Measurements from ENCODE around the gene LY6G6F. TPM values are rescaled to one million over a fixed set of nuclear protein-coding genes. Genes with fewer than 3 reads are reported as not detected.

LY6G6F gene
- polyA plus RNA-seq, 1 experiment: not detected

DNA sequence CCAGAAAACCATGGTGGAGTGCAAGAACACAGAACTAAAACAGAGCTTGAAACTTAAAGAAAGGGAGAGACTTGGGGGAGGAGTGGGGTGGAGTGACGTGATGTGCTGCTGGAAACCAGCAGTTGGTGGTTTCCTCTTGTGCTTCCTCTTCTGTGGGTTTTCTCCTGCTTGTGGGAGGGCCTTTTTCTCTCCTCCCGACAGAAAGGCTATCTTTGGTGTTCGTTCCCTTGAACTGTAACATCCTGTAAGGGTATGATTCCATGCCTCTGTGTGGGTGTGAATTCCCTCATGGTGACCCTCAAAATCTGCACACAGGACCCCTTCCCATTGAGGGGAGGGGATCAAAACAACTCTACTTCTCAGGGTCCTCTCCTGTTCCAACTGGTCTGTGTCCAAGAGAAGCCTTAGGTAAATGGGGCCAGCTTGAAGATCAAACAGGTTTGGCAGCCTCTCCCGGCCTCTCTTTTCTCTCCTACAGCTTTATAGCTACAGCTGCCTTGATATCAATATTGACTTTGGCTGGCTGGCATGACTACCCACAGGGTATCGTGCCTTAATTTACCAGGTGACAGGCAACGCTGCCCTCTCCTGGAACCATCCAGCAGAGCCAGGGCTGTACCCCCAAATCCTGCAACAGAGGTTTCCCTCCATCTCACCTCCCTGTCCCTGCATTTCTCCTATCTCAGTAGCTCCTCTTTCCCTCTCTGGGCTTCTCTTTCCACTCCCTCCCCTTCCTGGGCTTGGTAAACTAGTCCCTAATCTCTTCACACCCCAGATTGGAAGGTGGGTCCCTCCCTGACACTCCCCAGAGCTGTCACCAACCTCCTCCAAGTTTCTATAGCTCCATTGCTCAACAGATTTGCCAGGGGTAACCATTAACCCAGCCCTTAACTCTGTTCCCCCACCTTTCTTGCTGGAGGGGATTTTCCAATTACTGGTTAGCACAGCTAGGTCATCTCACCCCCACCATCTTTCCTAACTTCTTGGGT is 31.6 kb downstream of the LY6G6F start:
- TF ChIP-seq, protein P1, sequence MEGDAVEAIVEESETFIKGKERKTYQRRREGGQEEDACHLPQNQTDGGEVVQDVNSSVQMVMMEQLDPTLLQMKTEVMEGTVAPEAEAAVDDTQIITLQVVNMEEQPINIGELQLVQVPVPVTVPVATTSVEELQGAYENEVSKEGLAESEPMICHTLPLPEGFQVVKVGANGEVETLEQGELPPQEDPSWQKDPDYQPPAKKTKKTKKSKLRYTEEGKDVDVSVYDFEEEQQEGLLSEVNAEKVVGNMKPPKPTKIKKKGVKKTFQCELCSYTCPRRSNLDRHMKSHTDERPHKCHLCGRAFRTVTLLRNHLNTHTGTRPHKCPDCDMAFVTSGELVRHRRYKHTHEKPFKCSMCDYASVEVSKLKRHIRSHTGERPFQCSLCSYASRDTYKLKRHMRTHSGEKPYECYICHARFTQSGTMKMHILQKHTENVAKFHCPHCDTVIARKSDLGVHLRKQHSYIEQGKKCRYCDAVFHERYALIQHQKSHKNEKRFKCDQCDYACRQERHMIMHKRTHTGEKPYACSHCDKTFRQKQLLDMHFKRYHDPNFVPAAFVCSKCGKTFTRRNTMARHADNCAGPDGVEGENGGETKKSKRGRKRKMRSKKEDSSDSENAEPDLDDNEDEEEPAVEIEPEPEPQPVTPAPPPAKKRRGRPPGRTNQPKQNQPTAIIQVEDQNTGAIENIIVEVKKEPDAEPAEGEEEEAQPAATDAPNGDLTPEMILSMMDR (IDR thresholded peaks at IDR 0.05; ENCODE audit: low read depth, low read length): peak; percentile 41
- CTCF ChIA-PET: interaction anchor here (0.5 to 2.3 kb wide), 10 partner anchors 8 to 92 kb away, joined by 3 to 8 read pairs (median 4); partner anchors contain the start of genes LSM2 and VARS1

DNA sequence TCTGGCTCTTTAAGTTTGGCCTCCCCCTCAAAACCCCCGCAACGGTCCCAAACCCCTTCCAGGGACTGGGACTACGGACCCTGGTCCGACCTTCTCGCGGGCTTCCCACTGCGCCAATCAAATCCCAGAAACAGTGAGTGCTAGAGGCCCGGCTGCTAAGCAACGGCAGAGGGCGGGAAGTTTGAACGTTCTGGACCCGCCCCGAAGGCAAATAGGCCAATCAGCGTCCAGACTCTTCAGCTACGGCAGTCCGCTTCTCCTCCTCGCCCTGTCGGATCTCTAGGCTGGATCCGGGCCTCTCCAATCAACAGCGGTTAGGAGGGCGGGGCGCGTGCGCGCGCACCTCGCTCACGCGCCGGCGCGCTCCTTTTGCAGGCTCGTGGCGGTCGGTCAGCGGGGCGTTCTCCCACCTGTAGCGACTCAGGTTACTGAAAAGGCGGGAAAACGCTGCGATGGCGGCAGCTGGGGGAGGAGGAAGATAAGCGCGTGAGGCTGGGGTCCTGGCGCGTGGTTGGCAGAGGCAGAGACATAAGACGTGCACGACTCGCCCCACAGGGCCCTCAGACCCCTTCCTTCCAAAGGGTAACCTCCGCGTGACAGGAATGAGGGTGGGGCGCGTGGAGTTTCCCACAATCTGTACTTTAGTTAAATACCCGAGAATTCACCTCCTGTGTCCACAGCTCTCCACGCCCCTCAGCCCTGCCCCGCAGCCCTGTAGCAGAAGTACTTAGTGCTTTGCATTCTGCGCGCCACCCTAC is 33.2 kb downstream of the LY6G6F start, which contains the start of gene MSH5:
MSH5 (plus strand) TSS at position 367 of the 758 bp plus-strand sequence. CDS start 462 bp downstream, outside the sequence.
- Histone ChIP-seq H3K4me3 (ENCODE audit: low read depth, low read length) (peak within 1 kb of the TSS; percentile 90), H3K9me3 (ENCODE audit: control insufficient read depth, insufficient read depth, low read length) (no peaks in the 10 kb centered on the region; the same call in 1 of the 2 replicates), H3K27ac (ENCODE audit: low read depth, low read length) (no peak within 1 kb of the TSS), H3K27me3 (ENCODE audit: control insufficient read depth, insufficient read depth, low read length) (no peaks in the 10 kb centered on the region)
- TF ChIP-seq, protein P1 (IDR thresholded peaks at IDR 0.05; ENCODE audit: low read depth, low read length): no peak
- ChIA-PET POLR2A (interaction anchor here (0.6 to 1.4 kb wide), 8 partner anchors 9 to 1232 kb away, joined by 3 to 10 read pairs (median 4); partner anchors contain the start of genes DDAH2, HSPA1L and LSM2), CTCF (interaction anchor here (1.5 to 2.3 kb wide), 2 partner anchors 10 to 29 kb away, joined by 6 to 8 read pairs; no protein-coding TSS in a partner anchor)
- peak; percentile 98 for DNase-seq (ENCODE audit: low read depth, low spot score)

More for the DNA sequence above, 31.6 kb downstream of the LY6G6F start:
- no peaks in the 10 kb centered on the region for H3K27me3 ChIP-seq (ENCODE audit: control insufficient read depth, insufficient read depth, low read length)
- POLR2A ChIA-PET: interaction anchor here (0.5 to 1.4 kb wide), 4 partner anchors 76 to 113 kb away, joined by 3 to 12 read pairs (median 8); partner anchors contain the start of genes HSPA1A, HSPA1B and HSPA1L
- peak; percentile 59 for DNase-seq (ENCODE audit: low read depth, low spot score)
- no peaks in the 10 kb centered on the region; the same call in 1 of the 2 replicates for H3K9me3 ChIP-seq (ENCODE audit: control insufficient read depth, insufficient read depth, low read length)
- peak overlapping the region; percentile 57 for H3K27ac ChIP-seq (ENCODE audit: low read depth, low read length)
- H3K4me3 ChIP-seq (ENCODE audit: low read depth, low read length): no peak overlapping the region

DNA sequence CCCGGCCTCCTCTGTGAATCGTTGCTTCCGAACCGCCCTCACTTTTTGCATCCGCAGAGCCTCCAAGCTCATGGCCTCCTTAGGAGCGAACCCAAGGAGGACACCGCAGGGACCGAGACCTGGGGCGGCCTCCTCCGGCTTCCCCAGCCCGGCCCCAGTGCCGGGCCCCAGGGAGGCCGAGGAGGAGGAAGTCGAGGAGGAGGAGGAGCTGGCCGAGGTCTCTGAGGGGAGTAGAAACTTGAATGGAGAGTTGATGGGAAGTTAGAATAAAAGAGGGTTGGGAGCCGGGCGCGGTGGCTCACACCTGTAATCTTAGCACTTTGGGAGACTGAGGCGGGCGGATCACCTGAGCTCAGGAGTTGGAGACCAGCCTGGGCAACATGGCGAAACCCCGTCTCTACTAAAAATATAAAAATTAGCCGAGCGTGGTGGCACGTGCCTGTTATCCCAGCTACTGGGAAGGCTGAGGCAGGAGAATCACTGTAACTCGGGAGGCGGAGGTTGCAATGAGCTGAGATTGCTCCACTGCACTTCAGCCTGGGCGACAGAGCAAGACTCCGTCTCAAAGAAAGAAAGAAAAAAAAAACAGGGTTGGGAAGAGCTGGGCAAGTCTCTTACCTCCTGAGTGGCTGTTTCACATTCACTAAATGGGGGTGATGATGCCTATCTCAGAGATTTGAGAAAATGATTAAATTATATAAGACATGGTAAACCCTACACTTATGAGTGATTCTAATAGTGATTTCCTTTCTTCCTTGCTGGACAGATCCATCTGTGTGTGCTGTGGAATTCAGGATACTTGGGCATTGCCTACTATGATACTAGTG is 33.9 kb downstream of the LY6G6F start:
- Histone ChIP-seq H3K27me3 (ENCODE audit: control insufficient read depth, insufficient read depth, low read length) (no peaks in the 10 kb centered on the region), H3K27ac (ENCODE audit: low read depth, low read length) (no peak overlapping the region), H3K4me3 (ENCODE audit: low read depth, low read length) (peak overlapping the region; percentile 90), H3K9me3 (ENCODE audit: control insufficient read depth, insufficient read depth, low read length) (no peaks in the 10 kb centered on the region; the same call in 1 of the 2 replicates)
- TF ChIP-seq, protein P1 (IDR thresholded peaks at IDR 0.05; ENCODE audit: low read depth, low read length): no peak
- POLR2A ChIA-PET: no interaction called here
- CTCF ChIA-PET: interaction anchor here (1.5 to 2.3 kb wide), 2 partner anchors 11 to 29 kb away, joined by 6 to 8 read pairs; no protein-coding TSS in a partner anchor
- no peak for DNase-seq (ENCODE audit: low read depth, low spot score)

DNA sequence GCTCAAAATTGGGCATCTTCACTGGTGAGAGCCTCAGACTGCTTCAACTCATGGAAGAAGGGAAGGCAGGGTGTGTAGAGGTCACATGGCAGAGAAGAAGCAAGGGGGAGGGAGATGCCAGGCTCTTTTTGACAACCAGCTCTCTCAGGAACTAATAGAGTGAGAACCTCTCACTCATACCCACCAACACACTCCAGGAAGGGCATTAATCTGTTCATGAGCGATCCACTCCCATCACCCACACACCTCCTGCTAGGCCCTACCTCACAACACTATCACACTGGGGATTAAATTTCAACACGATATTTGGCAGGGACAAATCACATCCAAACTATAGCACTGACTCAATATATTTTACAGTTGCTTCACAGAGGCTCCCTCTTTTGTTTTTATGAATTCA is 35.1 kb downstream of the LY6G6F start:
- TF ChIP-seq, protein P1 (IDR thresholded peaks at IDR 0.05; ENCODE audit: low read depth, low read length): no peak
- Histone ChIP-seq H3K4me3 (ENCODE audit: low read depth, low read length) (no peak overlapping the region), H3K27me3 (ENCODE audit: control insufficient read depth, insufficient read depth, low read length) (no peaks in the 10 kb centered on the region), H3K27ac (ENCODE audit: low read depth, low read length) (no peak overlapping the region), H3K9me3 (ENCODE audit: control insufficient read depth, insufficient read depth, low read length) (no peaks in the 10 kb centered on the region; the same call in 1 of the 2 replicates)
- ChIA-PET CTCF (interaction anchor here (0.7 to 1.1 kb wide), 3 partner anchors 11 to 614 kb away, joined by 3 read pairs; no protein-coding TSS in a partner anchor), POLR2A (no interaction called here)
- no peak for DNase-seq (ENCODE audit: low read depth, low spot score)
